Neuronal stem cell (in vitro differentiated cells): ENCODE results near the gene SERPINB3.

ENCODE experiments used
- DNase-seq: peaks from one replicate; pipeline ENCODE4 v3.0.0-alpha.2; 2013; ENCODE audit warnings: low spot score
- H2AFZ ChIP-seq: one replicate; pipeline ENCODE4 v1.6.1; 2013; ENCODE audit warnings: mild to moderate bottlenecking, low read length, inconsistent platforms
- H2AK5ac ChIP-seq: 2 replicates; pipeline ENCODE4 v1.6.1; 2013; ENCODE audit warnings: low read depth, mild to moderate bottlenecking, inconsistent platforms, low read length, moderate library complexity, mixed read lengths
- H2BK120ac ChIP-seq: 2 replicates; pipeline ENCODE4 v1.6.1; 2013; ENCODE audit warnings: low read depth, mild to moderate bottlenecking, inconsistent platforms, low read length, moderate library complexity, mixed read lengths
- H2BK12ac ChIP-seq: one replicate; pipeline ENCODE4 v1.6.1; 2013; ENCODE audit warnings: low read length, inconsistent platforms
- H2BK15ac ChIP-seq: 2 replicates; pipeline ENCODE4 v1.6.1; 2013; ENCODE audit warnings: mild to moderate bottlenecking, low read length, inconsistent platforms, mixed read lengths
- H2BK5ac ChIP-seq: one replicate; pipeline ENCODE4 v1.6.1; 2013; ENCODE audit warnings: inconsistent platforms, mild to moderate bottlenecking, low read length, moderate library complexity
- H3K14ac ChIP-seq: one replicate; pipeline ENCODE4 v1.6.1; 2013; ENCODE audit warnings: low read length, inconsistent platforms
- H3K18ac ChIP-seq: 2 replicates; pipeline ENCODE4 v1.6.1; 2013; ENCODE audit warnings: low read length, inconsistent platforms
- H3K23ac ChIP-seq: 2 replicates; pipeline ENCODE4 v1.6.1; 2013; ENCODE audit warnings: low read depth, mild to moderate bottlenecking, mixed read lengths, low read length, inconsistent platforms; ENCODE audit not compliant: poor library complexity
- H3K27ac ChIP-seq: replicated peaks from 3 replicates; pipeline ENCODE4 v1.5.1; 2013; ENCODE audit warnings: low read length, inconsistent platforms
- H3K27me3 ChIP-seq, 3 experiments: 2 replicates each; pipeline ENCODE4 v1.6.1; 2013; ENCODE audit warnings: low read length in 3 of 3, mild to moderate bottlenecking in 2 of 3, inconsistent platforms in 1 of 3, low read depth in 1 of 3, mixed read lengths in 1 of 3, moderate library complexity in 1 of 3; ENCODE audit not compliant: control insufficient read depth in 3 of 3, insufficient read depth in 3 of 3
- H3K36me3 ChIP-seq, 2 donors: replicated peaks in 1 of 2; 2 replicates each; pipeline ENCODE4 v1.6.1; 2013; ENCODE audit warnings: low read length in 2 of 2; ENCODE audit not compliant: control insufficient read depth in 2 of 2, insufficient read depth in 2 of 2
- H3K4ac ChIP-seq: 2 replicates; pipeline ENCODE4 v1.6.1; 2013; ENCODE audit warnings: inconsistent platforms, mild to moderate bottlenecking, low read length, moderate library complexity
- H3K4me1 ChIP-seq, 2 donors: 1 replicate in 1 of 2; 2 replicates in 1 of 2; pipeline ENCODE4 v1.6.1; 2013; ENCODE audit warnings: low read length in 2 of 2, low read depth in 1 of 2; ENCODE audit not compliant: control insufficient read depth in 2 of 2, insufficient read depth in 1 of 2
- H3K4me2 ChIP-seq: one replicate; pipeline ENCODE4 v1.6.1; 2013; ENCODE audit warnings: mild to moderate bottlenecking, low read length, inconsistent platforms; ENCODE audit not compliant: insufficient read depth, poor library complexity, severe bottlenecking
- H3K4me3 ChIP-seq, 2 donors: 2 replicates each; pipeline ENCODE4 v1.5.1; 2013; ENCODE audit warnings: low read length in 2 of 2, mild to moderate bottlenecking in 2 of 2, inconsistent platforms in 1 of 2, moderate library complexity in 1 of 2
- H3K79me1 ChIP-seq: one replicate; pipeline ENCODE4 v1.6.1; 2013; ENCODE audit warnings: low read depth, mild to moderate bottlenecking, inconsistent platforms, low read length, moderate library complexity
- H3K9ac ChIP-seq: one replicate; pipeline ENCODE4 v1.6.1; 2013; ENCODE audit warnings: mild to moderate bottlenecking, low read depth, low read length, inconsistent platforms; ENCODE audit not compliant: poor library complexity
- H3K9me3 ChIP-seq, 2 donors: replicated peaks in 1 of 2; 2 replicates each; pipeline versions ENCODE3 to v1.6.1; 2013; ENCODE audit warnings: low read length in 2 of 2, mild to moderate bottlenecking in 2 of 2, inconsistent platforms in 1 of 2, low read depth in 1 of 2, mixed read lengths in 1 of 2, moderate library complexity in 1 of 2; ENCODE audit not compliant: control insufficient read depth in 2 of 2, insufficient read depth in 1 of 2
- H4K8ac ChIP-seq: one replicate; pipeline ENCODE4 v1.6.1; 2013; ENCODE audit warnings: low read depth, mild to moderate bottlenecking, inconsistent platforms, low read length, moderate library complexity
- H4K91ac ChIP-seq: one replicate; pipeline ENCODE4 v1.6.1; 2013; ENCODE audit warnings: low read length, low read depth, mild to moderate bottlenecking, inconsistent platforms; ENCODE audit not compliant: poor library complexity
- WGBS, 2 donors: extraction: QIAGEN DNeasy Blood & Tissue Kit; methylation state at CpG; one replicate each; pipeline ENCODE4 v1.1.7; 2013; ENCODE audit warnings: missing lambda C conversion rate in 2 of 2, mixed read lengths in 1 of 2; ENCODE audit not compliant: insufficient read length in 2 of 2, insufficient replicate concordance in 1 of 2; ENCODE audit errors: extremely low coverage in 2 of 2; 5-methylcytosine and 5-hydroxymethylcytosine counted together

SERPINB3 gene

DNA sequence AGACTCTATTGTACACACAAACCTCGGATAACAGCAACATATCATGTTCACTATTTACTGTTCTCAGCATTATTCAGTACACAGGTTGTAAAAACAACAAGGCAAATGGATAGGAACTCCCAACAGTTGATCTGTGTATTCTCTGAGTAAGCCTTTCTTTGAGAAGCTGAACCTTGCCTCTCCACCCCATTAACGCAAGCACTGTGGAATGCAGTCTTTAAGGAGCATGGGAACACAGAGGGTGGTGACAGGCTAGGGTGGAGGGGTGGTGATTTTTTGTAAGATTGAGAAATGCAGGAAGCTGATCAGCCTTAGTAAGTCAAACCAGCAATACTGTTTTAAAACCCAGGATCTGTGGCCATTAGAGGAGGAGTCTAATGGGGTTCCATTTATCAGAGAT is 21.5 kb upstream of the SERPINB3 start:
- Histone ChIP-seq H3K9ac (no peak overlapping the region), H3K4me2 (no peak overlapping the region), H2BK5ac (no peak overlapping the region), H3K14ac (no peak overlapping the region), H3K4ac (no peak overlapping the region), H3K27me3 (no peaks in the 10 kb centered on the region), H2BK12ac (no peak overlapping the region), H4K91ac (no peak overlapping the region), H2AFZ (no peak overlapping the region), H3K27ac (peak overlapping the region; percentile 72), H2BK15ac (no peak overlapping the region), H3K4me3 (no peak overlapping the region), H4K8ac (no peak overlapping the region), H3K36me3 (no peaks in the 10 kb centered on the region), H2AK5ac (no peak overlapping the region), H3K79me1 (peaks cover under 1% of the 10 kb centered on the region), H3K4me1 (peaks cover 0 to 8% of the 10 kb centered on the region in 2 donors), H3K18ac (no peak overlapping the region), H3K9me3 (no peaks in the 10 kb centered on the region), H3K23ac (no peak overlapping the region), H2BK120ac (no peak overlapping the region)
- no CpG with 5 or more reads among the region's 2 CpGs for WGBS, 2 donors
- peak; percentile 26 for DNase-seq

DNA sequence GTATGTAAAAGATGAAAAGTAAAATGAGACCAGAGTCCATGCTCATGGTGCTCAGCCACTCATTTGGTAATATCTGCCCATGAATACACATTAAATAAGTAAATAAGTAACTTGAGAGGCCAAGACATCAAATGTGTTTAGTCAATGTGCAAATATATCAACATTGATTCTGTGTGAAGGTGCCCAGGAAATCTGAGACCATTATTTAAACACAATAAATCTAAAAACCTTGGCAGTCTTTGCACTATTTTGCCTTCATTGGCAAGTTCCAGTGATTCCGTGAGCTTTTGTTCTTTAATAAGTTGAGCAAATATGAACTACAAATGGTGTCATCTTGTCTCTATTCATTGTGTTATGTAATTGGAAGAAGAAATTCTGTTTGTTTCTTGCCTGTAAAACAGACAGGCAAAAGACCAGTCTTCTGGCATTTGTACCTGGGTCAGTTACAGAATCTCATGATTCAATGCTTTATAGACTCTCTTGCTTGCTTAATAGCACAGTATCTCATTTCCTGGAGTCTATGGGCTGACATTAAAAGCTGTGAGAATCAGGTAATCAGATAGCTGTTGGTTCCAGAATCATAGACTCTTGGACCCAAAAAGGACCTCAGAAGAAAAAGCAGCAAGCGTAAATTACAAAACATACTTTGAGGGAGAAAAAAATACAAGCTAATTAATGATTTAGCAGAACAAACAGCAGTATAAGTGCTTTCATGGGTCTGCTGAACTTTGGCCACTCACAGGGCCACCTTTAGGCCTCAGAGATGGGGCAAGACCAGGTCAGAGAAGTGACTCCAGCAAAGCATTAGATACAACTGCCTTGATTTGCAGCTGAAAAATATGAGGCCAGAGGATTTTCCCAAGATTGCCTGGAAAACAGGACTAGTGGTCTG is 20.0 kb upstream of the SERPINB3 start:
- H3K4me1 ChIP-seq, result peaks cover 0 to 8% of the 10 kb centered on the region in 2 donors
- no peak overlapping the region for H2AK5ac ChIP-seq
- no peak overlapping the region for H4K91ac ChIP-seq
- H2AFZ ChIP-seq, result no peak overlapping the region
- no peaks in the 10 kb centered on the region for H3K79me1 ChIP-seq
- no peak overlapping the region for H4K8ac ChIP-seq
- H3K4me2 ChIP-seq, result no peak overlapping the region
- WGBS, 2 donors, result no CpG with 5 or more reads among the region's 2 CpGs
- H3K36me3 ChIP-seq, result no peaks in the 10 kb centered on the region
- no peak overlapping the region for H3K4me3 ChIP-seq
- no peak overlapping the region for H3K9ac ChIP-seq
- H2BK120ac ChIP-seq, result no peak overlapping the region
- no peaks in the 10 kb centered on the region for H3K9me3 ChIP-seq
- H3K23ac ChIP-seq, result no peak overlapping the region
- H2BK15ac ChIP-seq, result no peak overlapping the region
- no peak overlapping the region for H3K14ac ChIP-seq
- H3K4ac ChIP-seq, result no peak overlapping the region
- DNase-seq, result no peak
- H2BK5ac ChIP-seq, result no peak overlapping the region
- no peak overlapping the region for H2BK12ac ChIP-seq
- no peaks in the 10 kb centered on the region for H3K27me3 ChIP-seq
- H3K18ac ChIP-seq, result no peak overlapping the region
- no peak overlapping the region for H3K27ac ChIP-seq

DNA sequence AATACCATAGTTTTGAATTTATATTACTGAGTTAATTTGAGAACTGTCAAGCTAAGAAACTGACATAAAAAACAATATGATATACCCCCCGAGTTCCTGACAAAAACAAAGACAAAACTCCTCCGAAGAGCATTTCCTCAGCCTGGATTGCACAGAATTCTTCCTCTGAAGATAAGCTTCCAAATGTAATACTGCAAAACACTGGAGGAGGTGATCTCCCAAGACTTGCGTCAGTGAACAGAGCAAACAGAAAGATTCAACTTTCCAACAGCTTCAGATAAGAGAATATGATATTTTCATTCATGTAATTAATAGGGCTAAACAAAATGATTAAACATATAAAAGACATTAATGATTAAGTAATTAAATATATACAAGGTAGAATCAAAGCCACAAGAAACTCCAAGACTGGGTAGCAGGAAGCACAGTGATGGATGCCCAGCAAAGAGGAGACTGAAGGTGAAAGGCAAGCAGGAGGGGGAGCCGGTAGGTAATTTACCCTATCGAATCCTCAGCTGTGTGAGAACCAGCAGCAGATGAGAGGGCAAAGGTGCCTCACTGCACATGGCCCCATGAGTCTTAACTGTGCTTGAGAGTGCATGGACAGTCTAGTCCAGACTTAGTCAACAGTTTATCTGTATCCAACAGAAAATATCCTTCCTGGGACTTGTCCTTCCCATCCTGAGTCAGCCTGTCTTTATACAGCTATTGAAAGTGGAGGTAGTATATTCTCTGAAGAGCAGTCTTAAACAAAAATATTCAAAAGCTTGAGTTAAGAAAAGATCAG is 18.3 kb upstream of the SERPINB3 start:
- Histone ChIP-seq H4K91ac (no peak overlapping the region), H3K14ac (no peak overlapping the region), H3K18ac (no peak overlapping the region), H3K4me3 (no peak overlapping the region), H2BK5ac (no peak overlapping the region), H2AFZ (no peak overlapping the region), H3K36me3 (no peaks in the 10 kb centered on the region), H3K4me1 (peaks cover 0 to 8% of the 10 kb centered on the region in 2 donors), H4K8ac (no peak overlapping the region), H3K23ac (no peak overlapping the region), H3K9ac (no peak overlapping the region), H3K27ac (no peak overlapping the region), H3K27me3 (no peaks in the 10 kb centered on the region), H3K9me3 (no peaks in the 10 kb centered on the region), H2AK5ac (no peak overlapping the region), H3K79me1 (no peaks in the 10 kb centered on the region), H3K4me2 (no peak overlapping the region), H3K4ac (no peak overlapping the region), H2BK15ac (no peak overlapping the region), H2BK120ac (no peak overlapping the region), H2BK12ac (no peak overlapping the region)
- WGBS, 2 donors, result no CpG with 5 or more reads among the region's 5 CpGs
- DNase-seq, result no peak
